DMS53 treated with DMSO at 0.1 percent for 48 hours (cell line): ENCODE results near the gene MAP3K3.
A peak's percentile ranks its signal among the peaks of the same experiment; 100 is the strongest.
"Not testable (repeated sequence)": the region's sequence is repeated elsewhere in the genome, so short reads cannot be mapped to it uniquely, and the experiment has no call there.

Experiments
- DNase-seq: peaks from one replicate; lab custom pipeline; 2025; ENCODE audit not compliant: unreplicated experiment; lab: John Stamatoyannopoulos, UW

Gene MAP3K3

GRCh38 chr17:63704836-63705235 lies 82.6 kb downstream of the MAP3K3 start:
- no peak for DNase-seq

GRCh38 chr17:63705657-63706056 lies 83.4 kb downstream of the MAP3K3 start:
- no peak for DNase-seq

GRCh38 chr17:63706336-63707082 lies 84.3 kb downstream of the MAP3K3 start:
- no peak for DNase-seq

GRCh38 chr17:63707151-63707550 lies 84.9 kb downstream of the MAP3K3 start:
- DNase-seq, result no peak

- no peak for DNase-seq
These were observed 86.9 kb downstream of the MAP3K3 start for GRCh38 chr17:63709110-63709509.

GRCh38 chr17:63714550-63715277 lies 92.5 kb downstream of the MAP3K3 start:
- no peak for DNase-seq

- no peak for DNase-seq
These were observed 94.2 kb downstream of the MAP3K3 start for GRCh38 chr17:63716426-63716825.

- no peak for DNase-seq
These were observed 96.8 kb downstream of the MAP3K3 start for GRCh38 chr17:63718988-63719387.

- not testable (repeated sequence) for DNase-seq
These were observed 98.0 kb downstream of the MAP3K3 start for GRCh38 chr17:63720194-63720593.

GRCh38 chr17:63722403-63722802 lies 100.2 kb downstream of the MAP3K3 start:
- DNase-seq, result no peak

- no peak for DNase-seq
These were observed 113.5 kb downstream of the MAP3K3 start for GRCh38 chr17:63735691-63736090.

GRCh38 chr17:63740464-63741142 lies 118.4 kb downstream of the MAP3K3 start:
- DNase-seq, result no peak

GRCh38 chr17:63741143-63741407 lies 118.9 kb downstream of the MAP3K3 start:
- DNase-seq, result peak; percentile 21

GRCh38 chr17:63741408-63742173 lies 119.4 kb downstream of the MAP3K3 start, which contains the start of gene STRADA:
STRADA (minus strand) TSS chr17:63741799; CDS start chr17:63728369, 13,430 bp downstream.
- peak; percentile 93 for DNase-seq
